Stomach (tissue), 9 donors: ENCODE data around the gene NINJ2. TPM values are rescaled to one million over a fixed set of nuclear protein-coding genes. Genes with fewer than 3 reads are reported as not detected.

Source experiments
- DNase-seq, 2 donors: peaks; one replicate each; pipeline versions ENCODE4 v3.0.0 to v3.0.0-alpha.2; 2013 to 2019
- H3K27ac ChIP-seq, 5 donors: fragments of 200-600 bp in 4 of 5; sonication (generic) in 4 of 5; one replicate each; pipeline ENCODE4 v1.5.1; 2013 to 2019; ENCODE audit warnings: mild to moderate bottlenecking in 1 of 5, moderate library complexity in 1 of 5
- H3K27me3 ChIP-seq, 3 donors: fragments of 200-600 bp; sonication (generic); one replicate each; pipeline ENCODE4 v1.5.1; 2017 to 2019; ENCODE audit warnings: mixed run types in 1 of 3
- H3K36me3 ChIP-seq, 4 donors: fragments of 200-600 bp; sonication (generic); 1 replicate in 3 of 4; 2 replicates in 1 of 4; pipeline ENCODE4 v1.5.1; 2016 to 2019
- H3K4me1 ChIP-seq, 4 donors: fragments of 200-600 bp; sonication (generic); one replicate each; pipeline ENCODE4 v1.5.1; 2016 to 2019
- H3K4me3 ChIP-seq, 4 donors: fragments of 200-600 bp; sonication (generic) in 3 of 4; one replicate each; pipeline ENCODE4 v1.5.1; 2016 to 2019; ENCODE audit warnings: mild to moderate bottlenecking in 1 of 4
- H3K9me3 ChIP-seq, 4 donors: fragments of 200-600 bp; sonication (generic); one replicate each; pipeline ENCODE4 v1.5.1; 2016 to 2019
- EP300 ChIP-seq: sonication (generic); formaldehyde crosslinking; IDR thresholded peaks from one replicate; pipeline ENCODE4 v1.6.1; 2017; ENCODE audit warnings: antibody characterized with exemption
- POLR2A ChIP-seq, 4 donors: fragments of 450-650 bp; IDR thresholded peaks; one replicate each; pipeline ENCODE4 v1.6.1; 2016; ENCODE audit warnings: antibody characterized with exemption in 4 of 4, control low read depth in 2 of 4, mild to moderate bottlenecking in 1 of 4, moderate library complexity in 1 of 4
- POLR2AphosphoS5 ChIP-seq, 3 donors: sonication (generic); formaldehyde crosslinking; IDR thresholded peaks; one replicate each; pipeline ENCODE4 v1.6.1; 2016; ENCODE audit warnings: antibody characterized with exemption in 3 of 3
- WGBS, 5 donors: extraction: QIAGEN DNeasy Blood & Tissue Kit in 3 of 5; methylation state at CpG; one replicate each; pipeline versions ENCODE4 v1.1.5 to v1.1.7; 2013 to 2018; 5-methylcytosine and 5-hydroxymethylcytosine counted together
- intact Hi-C: fragments of 100-400 bp; cut with DNase I; formaldehyde crosslinking; loops from one replicate; pipeline ENCODE4 v1.15.1; 2023; ENCODE audit warnings: low total_unique reads
- polyA plus RNA-seq, 3 donors: library from polyadenylated mRNA; stranded (reverse); fragments of 200-250 nt; gene quantifications; one replicate each; pipeline ENCODE4 v1.2.3, GENCODE V29; 2013
- total RNA-seq, 5 donors: library from RNA; depleted of rRNA; stranded (reverse); fragments of >200 nt; gene quantifications; one replicate each; pipeline versions ENCODE4 v1.1.0 to v1.2.3, GENCODE V29; 2014 to 2016
- TF ChIP-seq, protein P1 (sequence below), 7 experiments: fragments of 450-650 bp in 4 of 7; fragments of 200-600 bp in 3 of 7; sonication (generic) in 3 of 7; IDR thresholded peaks; one replicate each; pipeline ENCODE4 v1.5.1; 2016 to 2019; ENCODE audit warnings: antibody characterized with exemption in 7 of 7, control low read depth in 2 of 7, mild to moderate bottlenecking in 1 of 7
- donor health status: healthy with polysubstance abuse.
- donor health status: Bipolar disorder and iron deficiency.
- donor health status: healthy.

Gene NINJ2
- total and polyA plus RNA-seq, 8 donors = 2.0 to 26.2 (median 5.0) TPM; not detected in 3

DNA sequence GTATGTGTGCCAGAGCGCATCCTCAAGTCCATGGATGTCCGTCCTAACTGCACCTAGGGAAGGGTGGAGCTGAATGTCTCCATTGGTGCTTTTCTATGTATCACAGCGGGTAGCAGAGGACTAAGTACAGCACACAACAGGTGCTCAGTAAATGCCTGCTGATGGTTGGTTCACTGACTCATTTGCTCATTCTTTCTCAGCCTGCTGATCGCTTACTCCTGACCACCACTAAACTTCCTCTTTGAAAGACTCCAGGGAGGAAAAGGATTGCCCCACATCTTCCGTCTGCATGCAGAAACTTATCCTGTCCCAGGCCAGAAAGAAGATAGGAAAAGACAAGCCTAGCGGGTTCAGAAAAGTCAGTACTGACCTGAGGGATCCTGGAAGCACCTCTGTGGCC is 137.2 kb downstream of the NINJ2 start:
- H3K9me3 ChIP-seq = peaks cover 0 to 7% (median 0%) of the 10 kb centered on the region in 4 donors

GRCh38 chr12:524167-524951 is 138.9 kb downstream of the NINJ2 start:
- peaks cover 0 to 9% (median 2%) of the 10 kb centered on the region in 4 donors for H3K36me3 ChIP-seq
- 60 to 70% (median 64%) methylated on average over 10 of the region's 10 CpGs for WGBS, 5 donors
- intact Hi-C loops = no loop called here
- peak overlapping the region in 2 of 5 donors; percentile 23 to 42 for H3K27ac ChIP-seq
- peaks cover 0 to 5% (median 0%) of the 10 kb centered on the region in 4 donors for H3K9me3 ChIP-seq
- DNase-seq = peak; percentile 63 to 65
- peaks cover 0 to 8% (median 0%) of the 10 kb centered on the region in 3 donors for H3K27me3 ChIP-seq
- TF ChIP-seq EP300 = no peak
- no peak for TF ChIP-seq POLR2A (IDR thresholded peaks at IDR 0.05)
- TF ChIP-seq POLR2AphosphoS5 (IDR thresholded peaks at IDR 0.05) = no peak
- TF ChIP-seq, protein P1, sequence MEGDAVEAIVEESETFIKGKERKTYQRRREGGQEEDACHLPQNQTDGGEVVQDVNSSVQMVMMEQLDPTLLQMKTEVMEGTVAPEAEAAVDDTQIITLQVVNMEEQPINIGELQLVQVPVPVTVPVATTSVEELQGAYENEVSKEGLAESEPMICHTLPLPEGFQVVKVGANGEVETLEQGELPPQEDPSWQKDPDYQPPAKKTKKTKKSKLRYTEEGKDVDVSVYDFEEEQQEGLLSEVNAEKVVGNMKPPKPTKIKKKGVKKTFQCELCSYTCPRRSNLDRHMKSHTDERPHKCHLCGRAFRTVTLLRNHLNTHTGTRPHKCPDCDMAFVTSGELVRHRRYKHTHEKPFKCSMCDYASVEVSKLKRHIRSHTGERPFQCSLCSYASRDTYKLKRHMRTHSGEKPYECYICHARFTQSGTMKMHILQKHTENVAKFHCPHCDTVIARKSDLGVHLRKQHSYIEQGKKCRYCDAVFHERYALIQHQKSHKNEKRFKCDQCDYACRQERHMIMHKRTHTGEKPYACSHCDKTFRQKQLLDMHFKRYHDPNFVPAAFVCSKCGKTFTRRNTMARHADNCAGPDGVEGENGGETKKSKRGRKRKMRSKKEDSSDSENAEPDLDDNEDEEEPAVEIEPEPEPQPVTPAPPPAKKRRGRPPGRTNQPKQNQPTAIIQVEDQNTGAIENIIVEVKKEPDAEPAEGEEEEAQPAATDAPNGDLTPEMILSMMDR (IDR thresholded peaks at IDR 0.05) = no peak
- H3K4me1 ChIP-seq = peaks cover 0 to 8% (median 0%) of the 10 kb centered on the region in 4 donors
- H3K4me3 ChIP-seq = no peak overlapping the region

More for the DNA sequence above, 137.2 kb downstream of the NINJ2 start:
- no peak overlapping the region for H3K4me3 ChIP-seq
- TF ChIP-seq POLR2AphosphoS5 (IDR thresholded peaks at IDR 0.05) (no peak), POLR2A (IDR thresholded peaks at IDR 0.05) (no peak), EP300 (no peak)
- TF ChIP-seq, protein P1 (IDR thresholded peaks at IDR 0.05) = no peak
- H3K36me3 ChIP-seq = peaks cover 0 to 9% (median 2%) of the 10 kb centered on the region in 4 donors
- WGBS, 5 donors = 76 to 90% (median 85%) methylated on average over 6 of the region's 6 CpGs
- peaks cover 0 to 8% (median 0%) of the 10 kb centered on the region in 4 donors for H3K4me1 ChIP-seq
- no peaks in the 10 kb centered on the region for H3K27me3 ChIP-seq
- intact Hi-C loops = no loop called here
- H3K27ac ChIP-seq = no peak overlapping the region
- no peak for DNase-seq

GRCh38 chr12:522692-523378 is 140.4 kb downstream of the NINJ2 start:
- Histone ChIP-seq H3K27ac (no peak overlapping the region), H3K4me1 (peaks cover 0 to 8% (median 0%) of the 10 kb centered on the region in 4 donors), H3K9me3 (no peaks in the 10 kb centered on the region), H3K36me3 (peaks cover 0 to 9% (median 2%) of the 10 kb centered on the region in 4 donors), H3K27me3 (peaks cover 0 to 15% (median 0%) of the 10 kb centered on the region in 3 donors), H3K4me3 (no peak overlapping the region)
- 66 to 85% (median 75%) methylated on average over 7 of the region's 7 CpGs for WGBS, 5 donors
- intact Hi-C loops = no loop called here
- TF ChIP-seq POLR2A (IDR thresholded peaks at IDR 0.05) = no peak
- no peak for TF ChIP-seq EP300
- no peak for TF ChIP-seq POLR2AphosphoS5 (IDR thresholded peaks at IDR 0.05)
- TF ChIP-seq, protein P1 (IDR thresholded peaks at IDR 0.05) = no peak
- no peak for DNase-seq

DNA sequence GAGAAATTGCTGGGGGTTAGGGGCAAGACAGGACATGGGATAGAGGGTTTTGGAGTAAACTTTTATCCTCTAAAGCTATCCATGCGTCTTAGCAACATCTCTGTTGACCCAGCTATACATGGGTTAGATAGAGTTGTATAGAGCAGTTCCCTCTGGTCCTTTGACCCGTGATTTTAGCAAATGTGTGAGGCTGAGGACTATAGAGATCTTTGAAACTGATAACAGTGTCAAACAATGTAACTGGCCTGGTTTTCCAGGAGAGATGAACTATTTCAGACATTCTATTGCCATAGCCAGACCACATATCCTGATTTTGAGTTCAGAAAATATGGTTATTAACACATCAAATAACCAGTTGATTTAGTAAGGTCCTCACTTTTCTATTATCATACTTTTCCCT is 143.1 kb downstream of the NINJ2 start:
- TF ChIP-seq EP300 = no peak
- TF ChIP-seq POLR2AphosphoS5 (IDR thresholded peaks at IDR 0.05) = no peak
- TF ChIP-seq, protein P1 (IDR thresholded peaks at IDR 0.05) = no peak
- TF ChIP-seq POLR2A (IDR thresholded peaks at IDR 0.05) = no peak
- Histone ChIP-seq H3K4me1 (peaks cover 0 to 8% (median 0%) of the 10 kb centered on the region in 4 donors), H3K36me3 (no peaks in the 10 kb centered on the region), H3K27ac (no peak overlapping the region), H3K4me3 (no peak overlapping the region), H3K9me3 (no peaks in the 10 kb centered on the region), H3K27me3 (peaks cover 0 to 15% (median 0%) of the 10 kb centered on the region in 3 donors)
- WGBS, 5 donors = 44 to 70% (median 54%) methylated on average over 2 of the region's 2 CpGs
- DNase-seq = no peak
- intact Hi-C loops = no loop called here
